SK-N-SH treated with all-trans-retinoic acid at 6 μM for 48 hours (cell line): ENCODE data around the gene TMEM132A.

ENCODE experiments used
- ARNTL ChIP-seq: fragments of 450-650 bp; formaldehyde crosslinking; IDR thresholded peaks from 2 replicates; pipeline ENCODE4 v1.5.0; 2020; ENCODE audit warnings: low read depth, mild to moderate bottlenecking, moderate library complexity, borderline replicate concordance
- ESRRG ChIP-seq: fragments of 250-450 bp; sonication (Bioruptor Pico); IDR thresholded peaks from 2 replicates; pipeline ENCODE4 v1.6.1; 2021; ENCODE audit warnings: mild to moderate bottlenecking
- OSR1 ChIP-seq: fragments of 250-450 bp; sonication (Bioruptor Pico); IDR thresholded peaks from 2 replicates; pipeline ENCODE4 v1.8.0; 2022; ENCODE audit warnings: moderate library complexity, mild to moderate bottlenecking, inconsistent platforms
- SNAI2 ChIP-seq: fragments of 250-450 bp; sonication (Bioruptor Pico); IDR thresholded peaks from 2 replicates; pipeline ENCODE4 v1.5.0; 2020; ENCODE audit warnings: mild to moderate bottlenecking, moderate library complexity
- ZC3H10 ChIP-seq: fragments of 250-450 bp; sonication (Bioruptor Pico); IDR thresholded peaks from 2 replicates; pipeline ENCODE4 v1.5.1; 2021; ENCODE audit warnings: mild to moderate bottlenecking, moderate library complexity
- ZNF565 ChIP-seq: fragments of 450-650 bp; formaldehyde crosslinking; conservative IDR thresholded peaks from 2 replicates; pipeline ENCODE4 v1.5.0; 2020; ENCODE audit warnings: low read depth, mild to moderate bottlenecking, moderate library complexity
- TF ChIP-seq, protein P1 (sequence below): fragments of 250-450 bp; sonication (Bioruptor Pico); IDR thresholded peaks from 2 replicates; pipeline ENCODE4 v1.5.1; 2021; ENCODE audit warnings: mild to moderate bottlenecking, moderate library complexity
- TF ChIP-seq, protein P2 (sequence below): fragments of 250-450 bp; sonication (Bioruptor Pico); IDR thresholded peaks from 2 replicates; pipeline ENCODE4 v1.5.1; 2020; ENCODE audit warnings: low read depth, mild to moderate bottlenecking, moderate library complexity

DNA sequence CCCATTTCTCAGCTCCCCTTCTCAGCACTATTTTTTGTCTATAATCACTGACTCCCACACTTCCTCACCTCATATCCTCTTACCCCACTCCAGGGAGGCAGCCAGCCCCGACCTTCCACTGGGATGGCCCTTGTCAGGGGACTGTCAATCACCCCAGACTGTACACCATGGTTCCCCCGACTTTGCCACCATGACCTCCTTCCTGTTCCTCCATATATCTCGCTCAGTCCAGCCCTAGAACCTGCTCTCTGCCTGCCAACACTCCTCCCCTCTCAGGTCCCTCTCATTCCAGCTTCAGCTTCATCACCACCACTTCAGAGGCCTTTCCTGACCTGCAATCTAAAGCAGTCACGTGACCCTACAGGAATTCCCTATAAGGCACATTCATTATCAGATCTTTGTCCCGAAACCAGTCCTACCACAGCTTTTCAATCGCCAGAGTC lies 34.4 kb upstream of the TMEM132A start:
- TF ChIP-seq OSR1 (CRISPR knock-in tag) = no peak
- no peak for TF ChIP-seq ESRRG (CRISPR knock-in tag)
- no peak for TF ChIP-seq ZC3H10 (CRISPR knock-in tag)
- no peak for TF ChIP-seq ARNTL
- TF ChIP-seq ZNF565 (CRISPR knock-in tag) = no peak
- TF ChIP-seq, protein P1, sequence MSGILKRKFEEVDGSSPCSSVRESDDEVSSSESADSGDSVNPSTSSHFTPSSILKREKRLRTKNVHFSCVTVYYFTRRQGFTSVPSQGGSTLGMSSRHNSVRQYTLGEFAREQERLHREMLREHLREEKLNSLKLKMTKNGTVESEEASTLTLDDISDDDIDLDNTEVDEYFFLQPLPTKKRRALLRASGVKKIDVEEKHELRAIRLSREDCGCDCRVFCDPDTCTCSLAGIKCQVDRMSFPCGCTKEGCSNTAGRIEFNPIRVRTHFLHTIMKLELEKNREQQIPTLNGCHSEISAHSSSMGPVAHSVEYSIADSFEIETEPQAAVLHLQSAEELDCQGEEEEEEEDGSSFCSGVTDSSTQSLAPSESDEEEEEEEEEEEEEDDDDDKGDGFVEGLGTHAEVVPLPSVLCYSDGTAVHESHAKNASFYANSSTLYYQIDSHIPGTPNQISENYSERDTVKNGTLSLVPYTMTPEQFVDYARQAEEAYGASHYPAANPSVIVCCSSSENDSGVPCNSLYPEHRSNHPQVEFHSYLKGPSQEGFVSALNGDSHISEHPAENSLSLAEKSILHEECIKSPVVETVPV (CRISPR knock-in tag) = no peak
- TF ChIP-seq, protein P2, sequence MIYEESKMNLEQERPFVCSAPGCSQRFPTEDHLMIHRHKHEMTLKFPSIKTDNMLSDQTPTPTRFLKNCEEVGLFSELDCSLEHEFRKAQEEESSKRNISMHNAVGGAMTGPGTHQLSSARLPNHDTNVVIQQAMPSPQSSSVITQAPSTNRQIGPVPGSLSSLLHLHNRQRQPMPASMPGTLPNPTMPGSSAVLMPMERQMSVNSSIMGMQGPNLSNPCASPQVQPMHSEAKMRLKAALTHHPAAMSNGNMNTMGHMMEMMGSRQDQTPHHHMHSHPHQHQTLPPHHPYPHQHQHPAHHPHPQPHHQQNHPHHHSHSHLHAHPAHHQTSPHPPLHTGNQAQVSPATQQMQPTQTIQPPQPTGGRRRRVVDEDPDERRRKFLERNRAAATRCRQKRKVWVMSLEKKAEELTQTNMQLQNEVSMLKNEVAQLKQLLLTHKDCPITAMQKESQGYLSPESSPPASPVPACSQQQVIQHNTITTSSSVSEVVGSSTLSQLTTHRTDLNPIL (CRISPR knock-in tag) = no peak
- TF ChIP-seq SNAI2 = no peak
